ENCODE measurements around the gene GRIN2C.

The GRIN2C gene

DNA sequence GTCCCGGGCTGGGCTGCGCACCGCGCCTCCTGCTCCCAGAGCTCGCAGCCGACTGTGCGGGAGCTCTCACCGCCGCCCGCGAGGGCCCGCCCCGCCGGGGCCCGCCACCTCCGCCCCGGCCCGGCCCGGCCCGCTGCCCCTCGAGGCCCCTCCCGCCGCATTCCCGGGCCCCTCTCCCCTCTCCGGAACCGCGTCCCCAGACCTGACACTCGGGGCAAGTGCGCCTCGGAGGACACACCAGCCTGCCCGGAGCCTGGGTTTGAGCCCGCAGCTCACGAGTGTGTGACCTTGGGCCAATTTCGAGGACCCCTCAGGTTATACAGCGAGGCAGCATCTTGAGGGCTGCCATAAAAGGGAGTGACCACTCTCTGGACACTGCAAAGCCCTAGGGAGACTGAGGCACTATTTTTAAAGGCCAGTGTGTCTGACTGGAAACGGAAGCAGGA, 2.0 kb upstream of the GRIN2C start:
- TF ChIP-seq, protein P1, sequence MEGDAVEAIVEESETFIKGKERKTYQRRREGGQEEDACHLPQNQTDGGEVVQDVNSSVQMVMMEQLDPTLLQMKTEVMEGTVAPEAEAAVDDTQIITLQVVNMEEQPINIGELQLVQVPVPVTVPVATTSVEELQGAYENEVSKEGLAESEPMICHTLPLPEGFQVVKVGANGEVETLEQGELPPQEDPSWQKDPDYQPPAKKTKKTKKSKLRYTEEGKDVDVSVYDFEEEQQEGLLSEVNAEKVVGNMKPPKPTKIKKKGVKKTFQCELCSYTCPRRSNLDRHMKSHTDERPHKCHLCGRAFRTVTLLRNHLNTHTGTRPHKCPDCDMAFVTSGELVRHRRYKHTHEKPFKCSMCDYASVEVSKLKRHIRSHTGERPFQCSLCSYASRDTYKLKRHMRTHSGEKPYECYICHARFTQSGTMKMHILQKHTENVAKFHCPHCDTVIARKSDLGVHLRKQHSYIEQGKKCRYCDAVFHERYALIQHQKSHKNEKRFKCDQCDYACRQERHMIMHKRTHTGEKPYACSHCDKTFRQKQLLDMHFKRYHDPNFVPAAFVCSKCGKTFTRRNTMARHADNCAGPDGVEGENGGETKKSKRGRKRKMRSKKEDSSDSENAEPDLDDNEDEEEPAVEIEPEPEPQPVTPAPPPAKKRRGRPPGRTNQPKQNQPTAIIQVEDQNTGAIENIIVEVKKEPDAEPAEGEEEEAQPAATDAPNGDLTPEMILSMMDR (IDR thresholded peaks at IDR 0.05; ENCODE audit: low read depth, low read length): no peak
- DNase-seq (ENCODE audit: extremely low read depth, low read depth): no peak

DNA sequence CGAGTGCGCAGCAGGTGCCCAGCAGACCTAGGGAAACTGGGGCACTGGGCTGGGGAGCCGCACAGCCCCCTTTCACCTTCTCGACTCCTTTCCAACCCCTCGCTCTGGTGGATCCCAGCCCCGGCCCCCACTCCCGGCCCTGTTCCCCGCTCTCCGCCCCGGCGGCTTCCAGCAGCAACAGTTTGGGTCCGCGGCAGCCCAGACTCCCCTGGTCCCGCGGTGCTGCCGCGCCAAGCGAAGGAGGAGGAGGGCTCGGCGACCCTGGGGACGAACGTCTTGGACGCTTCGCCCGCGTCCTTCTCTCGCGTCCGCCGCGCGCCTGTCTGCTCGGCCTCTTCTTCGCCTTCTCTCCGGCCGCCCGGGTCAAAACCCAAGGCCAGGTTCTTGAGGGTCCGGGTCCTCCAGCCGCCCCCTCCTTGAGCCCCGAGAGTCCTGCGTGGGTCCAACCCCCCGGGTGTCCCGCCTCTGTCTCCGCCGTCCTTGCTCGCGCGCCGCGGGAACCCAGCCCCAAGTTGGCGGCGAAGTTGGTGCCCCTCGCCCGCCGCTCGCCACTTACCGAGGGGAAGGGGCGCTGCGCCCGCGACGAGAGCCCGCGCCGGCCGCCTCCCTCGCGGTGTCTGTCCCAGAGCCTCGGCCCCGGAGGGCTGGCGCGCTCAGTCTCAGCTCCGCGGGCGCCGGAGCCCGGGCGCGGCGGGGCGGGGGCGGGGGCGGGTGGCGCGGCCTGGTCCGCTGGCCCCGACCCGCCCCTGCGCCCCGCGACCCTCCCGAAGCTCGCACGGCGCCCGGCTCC, 1.4 kb upstream of the GRIN2C start:
- TF ChIP-seq, protein P1 (IDR thresholded peaks at IDR 0.05; ENCODE audit: low read depth, low read length): no peak
- DNase-seq (ENCODE audit: extremely low read depth, low read depth): no peak

DNA sequence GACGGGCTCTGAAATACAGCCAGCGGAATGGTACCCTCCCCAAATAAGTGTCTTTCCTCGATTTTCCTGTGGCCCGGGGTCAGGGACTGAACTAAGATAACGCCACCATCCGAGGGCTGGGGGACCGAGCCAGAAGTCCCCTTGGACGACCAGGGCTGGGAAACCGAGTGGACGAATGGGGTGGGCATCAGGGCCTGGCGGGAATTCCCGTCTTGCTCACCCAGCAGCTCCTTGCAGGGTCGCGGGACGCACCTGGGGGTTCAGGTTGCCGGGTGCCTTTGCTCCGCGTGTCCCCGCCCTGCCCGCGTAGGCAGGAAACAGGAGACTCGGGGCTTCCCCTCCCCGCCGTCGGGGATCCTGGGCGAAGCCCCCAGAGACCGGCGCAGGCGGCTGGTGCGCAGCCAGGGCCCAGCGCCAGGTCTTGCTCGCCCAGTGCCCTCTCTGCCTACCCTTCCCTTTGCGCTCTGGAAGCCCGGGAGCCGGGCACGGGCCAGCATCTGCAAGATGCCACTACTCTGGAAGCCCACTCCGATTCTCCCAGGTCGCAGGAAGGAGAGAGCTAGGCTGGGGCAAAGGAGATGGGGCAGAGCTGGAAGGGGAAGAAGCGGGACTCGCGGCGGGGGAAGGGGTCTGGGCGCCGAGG, 665 bp upstream of the GRIN2C start:
- TF ChIP-seq, protein P1 (IDR thresholded peaks at IDR 0.05; ENCODE audit: low read depth, low read length): no peak
- no peak for DNase-seq (ENCODE audit: extremely low read depth, low read depth)

DNA sequence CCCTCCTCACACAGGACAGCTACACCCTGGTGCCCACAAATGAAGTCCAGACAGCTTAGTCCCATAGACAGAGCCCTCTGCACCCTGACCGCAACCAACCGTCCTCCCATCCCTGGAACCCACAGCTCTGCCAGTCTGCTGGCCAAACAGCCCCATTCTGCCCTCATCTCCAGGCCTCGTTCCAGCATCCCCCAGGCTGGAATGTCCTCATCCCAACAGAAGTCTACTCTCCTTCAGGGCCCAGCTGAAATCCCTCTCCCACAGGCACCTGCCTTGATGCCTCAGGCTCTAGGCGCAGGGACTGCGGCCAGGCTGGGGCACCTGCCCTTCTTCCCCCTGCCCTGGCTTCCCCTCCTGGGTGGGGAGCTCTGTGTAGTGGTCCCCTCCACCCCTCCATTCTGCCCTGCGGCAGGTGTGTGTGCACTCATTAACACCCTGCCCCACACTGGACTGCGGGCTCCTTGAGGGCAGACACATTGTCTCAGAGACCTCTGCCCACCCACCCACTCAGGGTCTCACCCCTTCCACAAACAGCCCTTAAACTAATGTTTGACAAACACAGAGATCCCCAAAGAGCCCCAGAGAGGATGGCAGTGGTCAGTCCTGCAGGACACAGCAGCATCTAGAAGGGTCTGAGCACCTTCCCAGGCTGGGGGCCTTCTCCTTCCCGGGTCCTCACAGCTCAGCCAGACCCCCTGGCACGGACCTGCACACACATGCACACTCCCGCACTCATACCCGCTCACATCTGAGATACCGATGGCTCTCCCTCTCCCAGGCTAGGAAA, 820 bp downstream of the GRIN2C start:
- DNase-seq (ENCODE audit: extremely low read depth, low read depth): no peak
- TF ChIP-seq, protein P1 (IDR thresholded peaks at IDR 0.05; ENCODE audit: low read depth, low read length): no peak

DNA sequence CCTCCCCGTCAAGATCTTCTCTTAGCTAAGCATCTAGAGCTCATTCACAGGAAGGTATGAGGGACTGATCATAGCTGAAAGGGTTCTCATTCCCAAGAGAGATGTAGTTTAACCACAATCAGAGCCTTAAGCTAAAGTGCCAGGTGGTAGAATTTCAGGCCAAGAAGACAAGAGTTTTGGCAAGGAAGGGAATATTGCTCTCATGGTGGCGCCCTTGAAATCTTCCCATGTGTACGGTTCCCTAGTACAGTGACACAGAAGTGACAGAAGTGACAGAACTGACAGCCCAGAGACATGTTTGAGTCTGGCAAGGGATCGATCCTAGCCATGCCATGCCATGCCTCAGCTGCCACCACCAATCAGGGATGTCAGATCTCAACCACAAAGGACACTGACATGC, 2.5 kb downstream of the GRIN2C start:
- DNase-seq (ENCODE audit: extremely low read depth, low read depth): no peak
- TF ChIP-seq, protein P1 (IDR thresholded peaks at IDR 0.05; ENCODE audit: low read depth, low read length): no peak

DNA sequence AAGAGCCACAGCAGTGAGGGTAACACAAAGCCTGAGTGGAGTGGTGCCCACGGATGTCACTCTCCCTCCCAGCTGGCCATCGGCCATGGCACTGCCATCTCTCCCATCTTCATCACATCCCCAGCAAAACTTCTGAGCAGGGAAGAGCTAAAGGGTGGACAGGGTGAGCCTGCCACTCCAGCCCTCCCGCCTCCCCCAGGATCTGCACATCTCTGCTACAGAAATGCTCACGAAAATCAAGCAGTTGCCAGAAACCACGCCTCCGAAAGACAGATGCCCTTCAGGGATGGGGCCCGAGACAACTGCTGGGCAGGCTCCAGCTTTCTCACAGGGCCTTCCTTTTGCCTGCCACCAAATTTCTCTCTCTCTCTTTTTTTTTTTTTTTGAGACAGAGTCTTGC, 3.6 kb downstream of the GRIN2C start:
- TF ChIP-seq, protein P1 (IDR thresholded peaks at IDR 0.05; ENCODE audit: low read depth, low read length): no peak
- DNase-seq (ENCODE audit: extremely low read depth, low read depth): no peak
